ENCODE results near the gene PAPSS1. TPM values are rescaled to one million over a fixed set of nuclear protein-coding genes. Genes with fewer than 3 reads are reported as not detected.

PAPSS1 gene
- total and polyA plus RNA-seq, 9 of the 15 experiments (the other 6 are each of a cell fraction or from before 2014, with no cell fraction given) = 21.1 to 53.9 (median 41.9) TPM

GRCh38 chr4:107736924-107737448, 17.0 kb upstream of the PAPSS1 start:
- no peaks in the 10 kb centered on the region for H3K36me3 ChIP-seq (ENCODE audit: control insufficient read depth, insufficient read depth, low read length)
- H3K9me1 ChIP-seq (ENCODE audit: control insufficient read depth, insufficient read depth, low read length) = no peaks in the 10 kb centered on the region
- H3K4me3 ChIP-seq = no peak overlapping the region
- peaks cover 0 to 8% of the 10 kb centered on the region in 2 experiments; a peak in 3 of 5 replicates for H3K4me1 ChIP-seq (replicated peaks in 1 of 2; ENCODE audit: control insufficient read depth in 2 of 2, insufficient read depth in 2 of 2, low read length in 2 of 2)
- peak overlapping the region; percentile 34; the same call in 1 of the 2 replicates for H2AFZ ChIP-seq (ENCODE audit: low read depth, low read length)
- H3K9me3 ChIP-seq (replicated peaks; ENCODE audit: control insufficient read depth, insufficient read depth, low read depth, low read length) = no peaks in the 10 kb centered on the region
- H4K20me1 ChIP-seq (replicated peaks; ENCODE audit: control insufficient read depth, insufficient read depth, low read length) = no peaks in the 10 kb centered on the region
- ATAC-seq (peak; percentile 79), FAIRE-seq (peak; percentile 89), DNase-seq (ENCODE audit: extremely low read depth in 1 of 4, low spot score in 3 of 4) (peak; percentile 61 to 69 (median 66))
- H3K9ac ChIP-seq (ENCODE audit: insufficient read depth in 1 of 2, low read depth in 2 of 2, low read length in 2 of 2) = no peak overlapping the region
- intact Hi-C loops (cut with micrococcal nuclease) (loop anchor here (1.0 to 10.0 kb wide), 4 partner anchors 83 to 552 kb away; no protein-coding TSS in a partner anchor), in situ Hi-C loops (cut with MboI) (loop anchor here (5.0 kb wide), 1 partner anchor 160 kb away; no protein-coding TSS in a partner anchor)
- CTCF ChIA-PET (ENCODE audit: low intra/inter-chr PET ratio) = interaction anchor here (1.0 kb wide), 1 partner anchor 158 kb away, joined by 3 read pairs; no protein-coding TSS in a partner anchor
- no TSS peak for BruUV-seq (replicated peaks)
- WGBS (ENCODE audit: insufficient coverage, low coverage, missing lambda C conversion rate) = 22% methylated on average over 7 of the region's 7 CpGs
- no peak overlapping the region for H3K27ac ChIP-seq (ENCODE audit: extremely low read depth, low read depth, low read length)
- no peaks in the 10 kb centered on the region for H3K79me2 ChIP-seq (ENCODE audit: control insufficient read depth, insufficient read depth, low read length)
- POLR2A ChIA-PET = interaction anchor here (0.5 to 0.8 kb wide), 3 partner anchors 98 to 468 kb away, joined by 3 read pairs; no protein-coding TSS in a partner anchor
- H3K27me3 ChIP-seq (ENCODE audit: control insufficient read depth in 2 of 2, insufficient read depth in 2 of 2, low read length in 2 of 2) = no peaks in the 10 kb centered on the region
- no peak overlapping the region for H3K4me2 ChIP-seq (ENCODE audit: insufficient read depth, low read length)
- TF ChIP-seq RAD21 (CRISPR knock-in tag; conservative IDR thresholded peaks at IDR 0.05 in 1 of 2, IDR thresholded peaks at IDR 0.05 in 1 of 2) (peak; percentile 64 to 80), STAG1 (CRISPR knock-in tag; IDR thresholded peaks at IDR 0.05; ENCODE audit: borderline replicate concordance) (peak; percentile 27; the same call in 1 of the 2 replicates), ZBTB7A (IDR thresholded peaks at IDR 0.05; ENCODE audit: borderline replicate concordance, control insufficient read depth, low read depth, low read length) (0 out of 2 replicates have a peak, but pooled peaks have one; percentile 35), ZNF146 (CRISPR knock-in tag; IDR thresholded peaks at IDR 0.05; ENCODE audit: unreplicated experiment) (no peak), FUS (optimal IDR thresholded peaks at IDR 0.05; ENCODE audit: low read depth, low read length) (no peak), HNRNPUL1 (IDR thresholded peaks at IDR 0.05; ENCODE audit: low read length) (no peak), EZH2 (IDR thresholded peaks at IDR 0.05; ENCODE audit: borderline replicate concordance, low read depth, low read length) (no peak), ETS1 (conservative IDR thresholded peaks at IDR 0.05; ENCODE audit: control insufficient read depth, low read depth, low read length) (no peak), SMC3 (conservative IDR thresholded peaks at IDR 0.05; ENCODE audit: insufficient read depth, low read depth, low read length) (peak; percentile 62), ILK (tag; IDR thresholded peaks at IDR 0.05; ENCODE audit: borderline replicate concordance, low read depth) (no peak), CTCF (IDR thresholded peaks at IDR 0.05 in 2 of 3, conservative IDR thresholded peaks at IDR 0.05 in 1 of 3; ENCODE audit: insufficient read depth in 2 of 3, low read depth in 1 of 3, low read length in 3 of 3) (peak; percentile 66 to 85 (median 85))

All from K562 (cell line).